ENCODE results near the gene NRXN3.

Gene NRXN3

DNA sequence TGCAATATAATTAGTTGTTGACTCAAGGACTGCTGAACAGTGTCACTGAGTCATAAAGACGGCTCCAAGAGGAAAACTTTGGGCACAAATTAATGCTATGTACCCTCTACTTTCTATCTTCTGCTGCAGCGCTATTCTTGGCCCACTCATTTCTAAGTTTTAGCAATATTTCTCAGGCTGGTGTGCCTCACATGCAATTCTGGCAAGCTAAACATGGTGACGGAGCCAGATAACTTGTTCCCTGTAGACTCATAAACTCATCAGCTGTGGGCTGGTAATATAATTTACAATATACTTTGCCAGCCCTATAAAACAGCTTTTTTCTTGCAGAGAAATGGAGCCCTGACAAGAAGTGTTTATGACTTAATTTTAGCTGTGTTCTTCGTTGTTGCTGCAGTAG, 615.1 kb downstream of the NRXN3 start:
- TF ChIP-seq Cebpa-rat (IDR thresholded peaks at IDR 0.05), result no peak
- H3K4me2 ChIP-seq, result no peak overlapping the region

DNA sequence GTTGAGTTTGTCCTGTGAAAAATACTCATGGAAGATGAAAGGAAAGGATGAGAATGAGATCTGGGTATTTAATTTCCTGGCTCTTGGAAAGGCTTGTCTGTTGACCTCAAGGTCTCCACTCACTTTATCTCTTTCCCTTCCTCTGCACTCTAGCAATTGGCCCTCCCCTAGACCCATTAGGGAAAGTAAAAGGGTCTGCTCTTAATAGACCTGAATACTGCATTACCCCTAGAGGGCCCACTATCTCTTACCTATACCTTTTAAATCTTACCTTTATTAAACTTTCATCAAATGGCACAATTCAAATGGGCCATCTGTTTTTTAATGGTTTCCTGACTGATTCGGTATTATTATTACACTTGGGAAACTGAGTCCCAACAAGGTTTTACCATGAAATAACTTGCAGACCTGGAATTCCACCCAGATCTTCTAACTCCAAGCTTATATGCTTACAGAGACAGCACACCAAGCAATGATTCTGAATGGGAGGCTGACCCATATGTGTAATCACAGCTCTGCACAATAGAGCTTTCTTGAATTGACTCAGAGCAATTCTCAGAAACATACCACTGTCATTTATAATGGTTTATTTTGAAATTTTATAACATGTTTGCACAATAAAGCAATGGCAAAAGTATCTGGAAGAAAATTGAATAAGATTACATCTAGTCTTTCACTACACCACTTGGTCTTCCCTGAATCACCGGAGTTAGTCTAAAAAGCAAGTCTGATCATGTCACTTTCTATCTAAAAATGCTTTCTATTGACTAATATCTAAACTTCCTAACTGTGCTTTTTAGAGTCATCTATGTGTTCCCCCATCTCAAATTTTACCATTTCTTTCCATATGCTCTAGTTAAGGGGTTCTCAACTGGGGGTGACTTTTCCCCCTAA, 618.5 kb downstream of the NRXN3 start:
- H3K4me3 ChIP-seq, result no peak overlapping the region
- H3K27ac ChIP-seq, result no peak overlapping the region
- no peaks in the 10 kb centered on the region for H3K27me3 ChIP-seq
- no peak overlapping the region for H3K4me2 ChIP-seq
- no peaks in the 10 kb centered on the region for H3K36me3 ChIP-seq
- no peaks in the 10 kb centered on the region for H3K9me3 ChIP-seq
- no peak overlapping the region for H3K9ac ChIP-seq
- H4K20me1 ChIP-seq, result no peaks in the 10 kb centered on the region
- no peaks in the 10 kb centered on the region for H3K4me1 ChIP-seq
- no peak for TF ChIP-seq Cebpa-rat (IDR thresholded peaks at IDR 0.05)

More for the DNA sequence above, 615.1 kb downstream of the NRXN3 start:
- H3K9me3 ChIP-seq, result no peaks in the 10 kb centered on the region
- no peaks in the 10 kb centered on the region for H3K4me1 ChIP-seq
- H4K20me1 ChIP-seq, result no peaks in the 10 kb centered on the region
- H3K36me3 ChIP-seq, result no peaks in the 10 kb centered on the region
- no peaks in the 10 kb centered on the region for H3K27me3 ChIP-seq
- H3K4me3 ChIP-seq, result no peak overlapping the region
- H3K27ac ChIP-seq, result no peak overlapping the region
- no peak overlapping the region for H3K9ac ChIP-seq

DNA sequence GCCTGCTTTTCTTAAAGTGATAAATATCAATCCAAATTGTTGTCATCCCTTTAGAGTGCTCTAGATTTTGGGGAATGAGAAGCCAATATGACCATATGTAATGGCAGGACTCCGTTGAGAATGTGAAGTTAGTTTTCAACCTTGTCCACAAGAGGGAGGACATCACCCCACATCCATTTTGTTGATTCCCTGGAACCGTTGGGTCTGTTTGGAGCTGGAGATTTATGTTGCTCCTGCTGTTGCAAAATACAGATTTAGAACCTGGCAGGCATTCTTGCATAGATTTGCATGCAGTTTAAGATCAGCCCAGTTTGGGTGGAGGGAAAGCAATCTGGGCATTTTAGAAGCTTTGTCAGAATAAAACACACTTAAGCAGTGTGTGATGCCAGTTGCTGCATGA, 620.1 kb downstream of the NRXN3 start:
- no peak overlapping the region for H3K9ac ChIP-seq
- H3K4me1 ChIP-seq, result no peaks in the 10 kb centered on the region
- H3K36me3 ChIP-seq, result no peaks in the 10 kb centered on the region
- TF ChIP-seq Cebpa-rat (IDR thresholded peaks at IDR 0.05), result no peak
- H3K27ac ChIP-seq, result no peak overlapping the region
- no peaks in the 10 kb centered on the region for H3K27me3 ChIP-seq
- H3K4me2 ChIP-seq, result no peak overlapping the region
- H4K20me1 ChIP-seq, result no peaks in the 10 kb centered on the region
- H3K4me3 ChIP-seq, result no peak overlapping the region
- no peaks in the 10 kb centered on the region for H3K9me3 ChIP-seq

DNA sequence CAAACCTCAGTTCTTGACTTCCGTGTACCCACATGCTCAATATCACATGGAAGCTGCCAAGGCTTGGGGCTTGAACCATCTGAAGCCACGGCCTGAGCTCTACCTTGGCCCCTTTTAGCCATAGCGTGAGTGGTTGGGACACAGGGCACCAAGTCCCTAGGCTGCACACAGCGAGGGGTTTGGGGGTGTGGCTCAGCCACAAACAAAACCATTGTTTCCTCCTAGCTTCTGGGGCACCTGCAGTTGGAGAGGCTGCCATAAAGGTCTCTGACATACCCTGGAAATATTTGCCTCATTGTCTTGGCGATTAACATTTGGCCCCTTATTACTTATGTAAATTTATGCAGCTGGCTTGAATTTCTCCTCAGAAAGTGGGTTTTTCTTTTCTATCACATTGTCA, 628.6 kb downstream of the NRXN3 start:
- Histone ChIP-seq H3K9me3 (no peaks in the 10 kb centered on the region), H3K4me3 (no peak overlapping the region), H3K36me3 (no peaks in the 10 kb centered on the region), H3K9ac (no peak overlapping the region), H3K27me3 (no peaks in the 10 kb centered on the region), H3K4me1 (no peaks in the 10 kb centered on the region), H4K20me1 (no peaks in the 10 kb centered on the region), H3K4me2 (no peak overlapping the region), H3K27ac (no peak overlapping the region)
- TF ChIP-seq Cebpa-rat (IDR thresholded peaks at IDR 0.05), result no peak

DNA sequence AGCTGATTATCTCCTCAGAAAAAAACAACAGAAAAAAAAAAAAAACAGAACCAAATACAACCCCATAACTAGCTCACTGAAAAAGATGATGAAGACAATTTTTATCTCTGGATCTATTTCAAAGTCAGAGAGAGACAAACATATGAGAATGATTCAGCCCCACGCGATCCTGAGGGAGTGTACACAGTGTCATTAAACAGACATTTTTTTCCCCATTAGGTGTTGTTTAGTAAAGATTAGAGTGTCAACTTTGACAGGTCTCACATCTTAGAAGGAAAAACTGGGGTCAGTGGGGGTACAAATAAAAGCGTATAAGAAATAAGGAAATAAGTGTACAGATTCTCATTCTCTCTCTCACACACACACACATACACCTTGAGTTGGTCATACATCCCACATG, 635.4 kb downstream of the NRXN3 start:
- Histone ChIP-seq H3K4me2 (no peak overlapping the region), H3K9ac (no peak overlapping the region), H3K9me3 (no peaks in the 10 kb centered on the region), H3K4me3 (no peak overlapping the region), H3K27me3 (no peaks in the 10 kb centered on the region), H4K20me1 (no peaks in the 10 kb centered on the region), H3K4me1 (no peaks in the 10 kb centered on the region), H3K36me3 (no peaks in the 10 kb centered on the region), H3K27ac (no peak overlapping the region)
- no peak for TF ChIP-seq Cebpa-rat (IDR thresholded peaks at IDR 0.05)

DNA sequence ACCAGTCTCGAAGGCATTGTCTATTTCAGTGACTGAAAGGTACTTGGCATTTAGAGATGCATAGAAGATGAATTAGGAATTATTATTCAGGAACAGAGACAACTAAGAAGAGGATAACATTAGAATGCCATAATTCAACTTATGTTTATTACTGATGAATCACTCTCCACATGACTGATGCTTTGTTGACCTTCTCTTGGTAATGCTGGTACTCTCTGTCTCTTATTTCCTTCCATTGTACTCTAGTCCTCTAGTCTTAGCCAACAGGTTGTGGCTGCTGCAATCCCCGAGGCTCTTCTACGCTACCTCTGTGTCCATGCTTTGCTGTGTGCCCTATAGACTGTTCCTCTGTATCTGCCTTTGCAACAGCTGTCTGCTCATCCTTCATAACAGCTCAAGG, 652.9 kb downstream of the NRXN3 start:
- H3K27me3 ChIP-seq, result no peaks in the 10 kb centered on the region
- H4K20me1 ChIP-seq, result no peaks in the 10 kb centered on the region
- no peaks in the 10 kb centered on the region for H3K4me1 ChIP-seq
- no peak overlapping the region for H3K4me2 ChIP-seq
- no peaks in the 10 kb centered on the region for H3K9me3 ChIP-seq
- H3K27ac ChIP-seq, result no peak overlapping the region
- no peak for TF ChIP-seq Cebpa-rat (IDR thresholded peaks at IDR 0.05)
- no peak overlapping the region for H3K9ac ChIP-seq
- H3K4me3 ChIP-seq, result no peak overlapping the region
- H3K36me3 ChIP-seq, result no peaks in the 10 kb centered on the region

DNA sequence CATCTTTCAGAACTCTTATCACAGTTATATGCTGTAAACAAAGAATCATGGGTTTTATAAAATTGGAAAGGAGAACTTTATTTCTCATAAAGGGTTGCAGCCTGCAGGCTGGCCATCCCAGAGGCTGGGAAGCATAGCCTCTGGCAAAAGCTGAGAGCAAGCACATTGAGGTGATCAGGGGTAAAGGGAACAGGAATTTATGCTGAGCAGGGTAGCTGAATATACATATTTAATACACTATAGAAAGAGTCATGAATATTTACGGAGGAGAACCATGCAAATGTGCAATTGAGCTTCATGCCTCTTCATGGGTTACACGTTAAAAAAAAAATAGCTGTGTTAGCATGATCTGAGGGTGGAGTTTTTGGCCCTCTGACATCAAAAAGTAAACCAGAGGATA, 653.3 kb downstream of the NRXN3 start:
- H3K4me2 ChIP-seq, result no peak overlapping the region
- H4K20me1 ChIP-seq, result no peaks in the 10 kb centered on the region
- no peak overlapping the region for H3K4me3 ChIP-seq
- no peaks in the 10 kb centered on the region for H3K36me3 ChIP-seq
- no peaks in the 10 kb centered on the region for H3K4me1 ChIP-seq
- no peak for TF ChIP-seq Cebpa-rat (IDR thresholded peaks at IDR 0.05)
- H3K27me3 ChIP-seq, result no peaks in the 10 kb centered on the region
- H3K9me3 ChIP-seq, result no peaks in the 10 kb centered on the region
- H3K27ac ChIP-seq, result no peak overlapping the region
- H3K9ac ChIP-seq, result no peak overlapping the region

DNA sequence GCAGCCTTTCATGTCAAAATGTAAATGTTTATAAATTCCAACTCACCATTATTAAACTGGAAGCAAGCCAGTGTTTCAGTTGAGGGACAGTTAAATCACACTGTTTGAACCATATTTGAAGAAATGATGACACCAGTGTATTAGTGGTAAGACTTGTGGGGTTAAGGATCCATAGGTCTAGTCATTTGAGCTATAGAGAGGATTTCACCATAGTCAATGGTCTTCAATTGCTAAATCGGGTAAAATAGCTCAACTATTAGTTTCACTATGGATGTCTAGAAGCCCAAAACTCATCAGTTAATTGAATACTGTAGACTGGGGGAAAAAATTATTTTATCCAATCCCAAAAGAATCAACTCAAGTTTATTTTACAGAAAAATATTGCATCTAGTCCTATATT, 659.1 kb downstream of the NRXN3 start:
- no peak overlapping the region for H3K9ac ChIP-seq
- no peaks in the 10 kb centered on the region for H3K36me3 ChIP-seq
- no peaks in the 10 kb centered on the region for H3K9me3 ChIP-seq
- no peak overlapping the region for H3K4me2 ChIP-seq
- H3K27me3 ChIP-seq, result no peaks in the 10 kb centered on the region
- H3K4me1 ChIP-seq, result no peaks in the 10 kb centered on the region
- H3K4me3 ChIP-seq, result no peak overlapping the region
- no peaks in the 10 kb centered on the region for H4K20me1 ChIP-seq
- TF ChIP-seq Cebpa-rat (IDR thresholded peaks at IDR 0.05), result no peak
- no peak overlapping the region for H3K27ac ChIP-seq

DNA sequence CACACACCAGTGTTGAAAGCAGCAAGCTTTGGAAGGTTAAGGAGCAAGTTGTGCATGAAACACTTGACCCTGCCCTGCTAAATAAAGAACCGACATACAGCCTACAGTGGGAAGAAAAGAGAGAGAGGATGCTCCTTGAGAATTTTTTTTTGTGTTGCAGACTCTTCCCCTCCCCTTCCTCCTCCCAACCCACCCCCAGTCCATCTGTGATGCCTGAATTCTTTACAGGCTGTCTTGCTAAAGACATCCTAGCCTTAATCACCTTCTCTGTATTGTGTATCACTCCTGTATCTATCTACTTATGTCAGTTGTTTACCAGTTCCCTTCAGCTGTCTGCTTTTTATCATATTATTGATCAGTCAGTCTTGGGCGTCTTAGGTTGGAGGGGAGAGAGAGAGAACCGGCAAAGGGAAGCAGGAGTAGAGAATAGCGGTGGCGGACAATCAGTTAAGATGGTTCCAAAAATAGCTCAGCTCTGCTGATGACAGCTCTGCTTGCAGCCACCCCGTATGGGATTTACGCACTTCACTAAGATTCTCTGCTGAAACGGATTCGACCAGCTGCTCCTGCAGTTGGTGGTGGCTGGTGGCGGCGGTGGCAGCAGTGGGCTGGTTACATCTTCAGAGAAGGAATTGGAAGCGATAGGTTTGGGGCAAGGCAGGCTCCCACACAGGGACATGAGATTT, 664.7 kb downstream of the NRXN3 start:
- Histone ChIP-seq H4K20me1 (no peaks in the 10 kb centered on the region), H3K9ac (no peak overlapping the region), H3K4me3 (no peak overlapping the region), H3K36me3 (no peaks in the 10 kb centered on the region), H3K9me3 (no peaks in the 10 kb centered on the region), H3K4me2 (no peak overlapping the region), H3K27ac (no peak overlapping the region), H3K27me3 (no peaks in the 10 kb centered on the region), H3K4me1 (no peaks in the 10 kb centered on the region)
- TF ChIP-seq Cebpa-rat (IDR thresholded peaks at IDR 0.05), result no peak

DNA sequence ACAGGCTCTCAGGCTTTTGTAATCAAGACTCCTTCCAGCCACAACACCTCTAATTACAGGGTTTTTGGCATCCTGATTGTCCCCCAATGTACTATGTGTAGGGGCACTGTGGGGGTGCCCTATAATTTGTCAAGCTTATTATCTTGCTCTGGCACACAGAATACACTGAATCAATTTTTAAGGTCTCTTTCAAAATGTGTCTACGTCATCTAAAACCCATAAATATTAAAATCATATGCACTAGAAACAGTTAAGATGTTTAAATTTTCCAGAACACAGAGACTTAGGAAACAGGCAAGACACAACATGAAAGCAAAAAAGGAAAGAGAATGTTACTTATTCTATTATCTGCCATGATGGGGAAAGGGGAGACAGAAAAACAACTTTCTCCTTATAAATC, 665.7 kb downstream of the NRXN3 start:
- H3K9me3 ChIP-seq, result no peaks in the 10 kb centered on the region
- H3K27ac ChIP-seq, result no peak overlapping the region
- H3K36me3 ChIP-seq, result no peaks in the 10 kb centered on the region
- no peaks in the 10 kb centered on the region for H3K4me1 ChIP-seq
- no peak overlapping the region for H3K4me2 ChIP-seq
- no peaks in the 10 kb centered on the region for H4K20me1 ChIP-seq
- TF ChIP-seq Cebpa-rat (IDR thresholded peaks at IDR 0.05), result no peak
- no peak overlapping the region for H3K9ac ChIP-seq
- H3K4me3 ChIP-seq, result no peak overlapping the region
- H3K27me3 ChIP-seq, result no peaks in the 10 kb centered on the region

Measured in BLaER1 (cell line).